IPS-NIHi11 (cell line): Measurements from ENCODE around the gene ORAI2.

Experiments used
- DNase-seq: peaks from one replicate; pipeline ENCODE4 v3.0.0; 2012; ENCODE audit warnings: mixed read lengths, low spot score

Gene ORAI2

GRCh38 chr7:102415685-102416225, 17.6 kb upstream of the ORAI2 start:
- no peak for DNase-seq

- no peak for DNase-seq
Measured at GRCh38 chr7:102416406-102416805, 17.0 kb upstream of the ORAI2 start.

DNA sequence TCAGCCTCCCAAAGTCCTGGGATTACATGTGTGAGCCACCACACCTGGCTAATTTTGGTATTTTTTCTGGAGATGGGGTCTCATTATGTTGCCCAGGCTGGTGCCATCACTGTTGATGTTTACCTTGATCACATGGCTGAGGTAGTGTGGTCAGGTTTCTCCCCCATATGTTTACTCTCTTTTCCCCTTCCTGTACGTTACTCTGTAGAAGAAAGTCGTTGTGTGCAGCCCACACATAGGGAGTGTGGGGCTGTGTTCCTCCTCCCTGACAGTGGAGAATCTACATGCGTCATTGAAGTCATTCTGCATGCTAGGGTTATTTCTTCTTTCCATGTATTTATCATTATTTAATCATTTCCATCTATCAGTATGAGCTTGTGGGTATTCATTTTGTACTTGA, 16.3 kb upstream of the ORAI2 start:
- no peak for DNase-seq

- no peak for DNase-seq
Measured at GRCh38 chr7:102418592-102418991, 14.8 kb upstream of the ORAI2 start.

GRCh38 chr7:102421706-102422240, 11.6 kb upstream of the ORAI2 start:
- no peak for DNase-seq

- no peak for DNase-seq
Measured at GRCh38 chr7:102424129-102424551, 9.2 kb upstream of the ORAI2 start.

- no peak for DNase-seq
Measured at GRCh38 chr7:102424787-102425218, 8.6 kb upstream of the ORAI2 start.

GRCh38 chr7:102425639-102426267, 7.6 kb upstream of the ORAI2 start:
- peak; percentile 50 for DNase-seq

DNA sequence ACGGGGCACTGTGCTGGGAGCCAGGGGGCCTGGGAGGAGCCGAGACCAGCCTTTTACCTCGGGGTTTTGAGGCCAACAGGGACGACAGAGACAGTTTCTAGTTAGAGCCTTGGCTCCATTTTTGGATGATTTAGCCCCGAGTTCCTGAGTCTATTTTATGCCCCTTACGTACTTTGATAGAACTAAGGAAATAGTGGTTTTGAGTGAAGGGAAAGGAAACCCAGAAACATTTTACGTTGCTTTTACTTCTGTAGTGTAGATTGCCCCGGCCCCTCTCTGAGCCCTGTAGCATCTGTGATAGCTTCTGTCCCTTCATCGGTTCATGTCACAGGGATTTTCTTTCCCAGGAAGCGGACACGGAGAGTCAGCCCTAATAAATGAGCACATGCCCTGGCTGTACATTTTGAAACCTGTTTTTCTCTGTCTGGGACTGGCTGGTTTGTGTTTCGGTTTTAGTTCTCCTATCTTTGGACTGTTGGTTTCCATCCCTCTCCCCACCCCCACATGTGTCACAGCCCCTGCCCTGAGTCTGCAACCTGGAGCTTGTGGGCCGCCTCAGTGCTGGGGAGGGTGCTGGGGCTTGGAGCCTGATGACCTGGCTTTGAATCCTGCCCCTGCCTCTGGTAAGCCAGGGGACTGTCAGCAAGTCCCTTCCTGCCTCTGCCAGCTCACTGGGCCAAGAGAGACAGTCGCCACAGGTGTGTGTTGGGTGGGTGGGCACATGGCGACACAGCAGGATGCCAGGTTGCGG, 6.9 kb upstream of the ORAI2 start:
- no peak for DNase-seq

DNA sequence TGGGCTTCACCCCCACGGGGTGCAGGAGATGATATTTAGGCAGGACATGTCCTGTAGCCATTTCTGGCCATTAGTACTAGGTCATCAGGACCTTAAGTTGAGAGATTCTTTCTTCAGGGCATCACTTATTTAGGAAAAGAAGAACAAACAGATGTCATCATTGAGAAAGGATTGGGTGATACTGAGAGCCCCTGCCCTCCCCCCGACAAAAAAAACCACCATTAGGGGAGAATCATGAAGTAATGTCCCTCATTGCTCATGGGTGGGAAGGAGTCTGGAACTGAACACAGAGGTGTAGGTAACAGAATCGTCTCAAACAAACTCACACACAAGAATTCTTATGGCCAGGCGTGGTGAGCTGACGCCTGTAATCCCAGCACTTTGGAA, 6.4 kb upstream of the ORAI2 start:
- DNase-seq, result no peak

DNA sequence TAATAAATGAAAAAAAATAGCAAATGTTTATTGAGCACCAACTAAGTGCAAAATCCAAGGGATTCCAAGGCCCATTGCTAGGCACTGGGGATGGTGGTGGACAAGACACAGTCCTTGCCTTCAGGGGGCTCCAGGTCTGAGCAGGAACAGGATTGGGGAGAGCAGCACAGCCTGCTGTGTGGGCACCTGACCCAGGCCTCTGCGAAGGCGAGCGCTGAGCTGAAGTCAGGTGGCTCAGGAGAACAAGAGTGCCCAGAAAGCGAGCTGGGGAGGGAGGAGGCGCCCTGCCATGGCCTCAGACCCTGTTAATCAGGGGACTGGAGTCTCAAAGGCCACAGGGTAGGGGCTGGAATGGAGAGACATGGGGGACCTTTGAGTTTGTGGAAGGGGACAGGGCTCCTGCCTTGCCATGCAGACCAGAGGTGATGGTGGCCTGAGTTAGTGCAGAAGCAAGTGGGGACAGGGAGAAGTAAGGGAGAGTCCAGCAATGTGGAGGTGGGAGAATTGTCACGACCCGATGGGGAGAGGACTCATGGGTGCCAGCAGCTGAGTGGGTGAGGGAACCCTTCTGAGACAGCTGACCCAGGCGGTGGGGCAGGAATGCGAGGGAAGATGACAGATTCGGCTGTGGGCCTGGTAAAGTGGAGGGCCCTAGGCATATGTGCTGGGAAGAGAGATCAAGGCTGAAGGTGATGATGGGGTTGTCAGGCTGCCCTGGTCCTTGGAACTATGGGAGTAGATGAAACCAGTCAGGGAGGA, 4.1 kb upstream of the ORAI2 start:
- DNase-seq, result no peak

- DNase-seq, result no peak
Measured at GRCh38 chr7:102431617-102432298, 1.6 kb upstream of the ORAI2 start.

DNA sequence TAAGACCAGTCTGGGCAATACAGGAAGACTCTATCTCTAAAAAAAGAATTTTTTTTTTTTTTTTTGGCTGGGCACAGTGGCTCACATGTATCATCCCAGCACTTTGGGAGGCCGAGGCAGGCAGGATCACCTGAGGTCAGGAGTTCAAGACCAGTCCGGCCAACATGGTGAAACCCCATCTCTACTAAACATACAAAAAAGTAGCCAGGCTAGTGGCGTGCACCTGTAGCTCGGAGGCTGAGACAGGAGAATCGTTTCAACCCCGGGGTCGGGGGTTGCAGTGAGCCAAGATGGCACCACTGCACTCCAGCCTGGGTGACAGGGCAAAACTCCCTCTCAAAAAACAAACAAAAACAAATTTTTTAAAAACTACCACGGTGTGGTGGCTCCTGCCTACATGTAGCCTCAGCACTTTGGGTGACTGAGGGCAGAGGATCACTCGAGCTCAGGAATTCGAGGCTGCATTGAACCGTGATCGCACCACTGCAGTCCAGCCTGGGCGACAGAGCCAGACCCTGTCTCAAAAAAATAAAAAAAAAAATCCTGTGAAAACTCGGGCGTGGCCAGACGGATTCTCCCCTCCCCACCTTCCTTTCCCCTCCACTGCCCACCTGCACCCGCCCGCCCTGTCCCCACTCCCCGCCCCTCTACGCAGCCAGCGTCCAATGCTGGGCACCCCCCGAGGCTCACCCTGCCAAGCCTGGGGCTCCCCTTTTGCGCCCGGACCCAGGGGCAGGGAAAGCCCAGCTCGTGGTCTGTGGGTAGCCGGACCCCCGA, 745 bp upstream of the ORAI2 start:
- DNase-seq, result no peak

GRCh38 chr7:102434039-102434486, 688 bp downstream of the ORAI2 start:
- no peak for DNase-seq

- DNase-seq, result no peak
Measured at GRCh38 chr7:102436118-102436517, 2.7 kb downstream of the ORAI2 start.

DNA sequence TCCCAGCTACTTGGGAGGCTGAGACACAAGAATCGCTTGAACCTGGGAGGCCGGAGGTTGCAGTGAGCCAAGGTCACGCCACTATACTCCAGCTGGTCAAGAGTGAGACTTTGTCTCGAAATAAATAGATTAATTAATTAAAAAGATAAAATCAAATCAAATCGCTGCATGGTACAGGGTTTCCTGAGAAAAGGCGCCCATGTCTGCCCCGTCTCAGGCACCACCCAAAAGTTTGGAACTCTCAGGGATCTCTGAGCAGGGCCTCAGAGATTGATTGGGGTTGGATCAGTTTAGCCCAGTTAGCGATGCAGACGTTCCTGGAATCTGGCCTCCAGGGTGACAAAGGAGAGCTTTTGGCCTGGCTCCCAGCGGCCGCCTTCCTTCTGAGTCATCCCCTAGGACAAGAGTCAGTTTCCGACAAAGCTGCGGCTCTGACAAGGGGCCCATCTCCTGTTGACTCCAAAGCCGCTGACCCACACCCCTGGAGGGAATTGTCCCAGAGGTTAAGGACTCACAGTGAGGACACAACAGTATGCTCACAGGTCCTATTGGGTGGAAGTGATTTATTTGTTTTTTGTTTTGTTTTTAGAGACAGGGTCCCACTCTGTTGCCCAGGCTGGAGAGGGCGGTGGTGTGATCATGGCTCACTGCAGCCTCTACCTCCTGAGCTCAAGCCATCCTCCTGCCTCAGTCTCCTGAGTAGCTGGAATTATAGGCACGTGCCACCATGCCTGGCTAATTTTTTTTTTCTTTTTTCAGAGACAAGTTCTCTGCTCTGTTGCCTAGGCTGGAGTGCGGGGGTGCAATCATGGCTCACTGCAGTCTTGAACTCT, 6.8 kb downstream of the ORAI2 start:
- peak; percentile 65 for DNase-seq

GRCh38 chr7:102444961-102445673, 11.7 kb downstream of the ORAI2 start:
- no peak for DNase-seq

DNA sequence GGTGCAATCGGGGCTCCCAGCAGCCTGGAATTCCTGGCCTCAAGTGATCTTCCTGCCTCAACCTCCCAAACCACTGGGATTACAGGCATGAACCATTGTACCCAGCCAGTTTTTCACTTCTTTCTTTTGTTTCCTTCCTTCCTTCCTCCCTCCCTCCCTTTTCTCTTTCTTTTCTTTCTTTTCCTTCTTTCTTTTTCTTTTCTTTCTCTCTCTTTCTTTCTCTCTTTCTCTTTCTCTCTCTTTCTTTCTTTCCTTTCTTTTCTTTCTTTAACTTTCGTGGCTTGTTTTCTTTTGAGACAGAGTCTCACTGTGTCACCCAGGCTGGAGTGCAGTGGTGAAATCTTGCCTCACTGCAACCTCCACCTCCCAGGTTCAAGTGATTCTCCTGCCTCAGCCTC, 12.3 kb downstream of the ORAI2 start:
- no peak for DNase-seq

GRCh38 chr7:102446387-102447156, 13.2 kb downstream of the ORAI2 start:
- no peak for DNase-seq
